Renal cortex interstitium (tissue), 11 donors: ENCODE measurements around the gene PTP4A1. TPM values are rescaled to one million over a fixed set of nuclear protein-coding genes. Genes with fewer than 3 reads are reported as not detected.

Experiments used
- DNase-seq, 11 donors: peaks; one replicate each; pipeline ENCODE4 v3.0.0-alpha.2; 2013; ENCODE audit warnings: low read depth in 9 of 11, low spot score in 4 of 11; ENCODE audit errors: extremely low read depth in 1 of 11
- polyA plus RNA-seq, 3 donors: library from polyadenylated mRNA; unstranded; fragments of 120-200 nt; gene quantifications; one replicate each; pipeline ENCODE4 v1.2.1, GENCODE V29; 2013; ENCODE audit not compliant: insufficient read length in 3 of 3

Gene PTP4A1
- polyA plus RNA-seq, 3 donors: 54.3 to 95.0 (median 64.4) TPM

DNA sequence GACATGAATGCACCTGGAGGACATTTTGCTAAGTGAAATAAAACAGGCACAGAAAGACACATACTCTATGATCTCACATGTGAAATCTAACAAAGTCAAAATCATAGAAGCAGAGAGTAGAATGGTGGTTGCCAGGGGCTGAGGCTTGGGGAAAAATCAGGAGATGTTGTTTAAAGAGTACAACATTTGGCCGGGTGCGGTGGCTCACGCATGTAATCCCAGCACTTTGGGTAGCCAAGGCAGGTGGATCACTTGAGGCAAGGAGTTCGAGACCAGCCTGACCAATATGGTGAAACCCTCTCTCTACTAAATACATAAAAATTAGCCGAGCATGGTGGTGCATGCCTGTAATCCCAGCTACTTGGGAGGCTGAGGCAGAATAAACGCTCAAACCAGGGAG is 26.0 kb upstream of the PTP4A1 start:
- no peak for DNase-seq

DNA sequence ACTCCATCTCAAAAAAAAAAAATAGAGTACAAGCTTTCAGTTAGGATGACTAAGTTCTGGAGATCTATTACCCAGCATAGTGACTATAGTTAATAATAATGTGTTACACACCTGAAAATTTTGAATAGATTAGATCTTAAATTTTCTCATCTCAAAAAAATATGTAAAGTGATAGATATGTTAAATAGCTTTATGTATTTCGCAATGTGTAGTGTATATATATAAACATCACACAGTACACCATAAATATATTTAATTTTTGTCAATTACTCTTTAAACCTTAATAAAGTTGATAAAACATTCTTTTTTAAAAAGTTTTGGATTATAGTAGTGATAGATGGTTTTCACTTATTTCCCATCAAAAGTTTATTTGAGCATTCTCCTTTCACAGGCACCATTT is 25.6 kb upstream of the PTP4A1 start:
- DNase-seq: no peak

- no peak for DNase-seq
These were observed 23.2 kb upstream of the PTP4A1 start for GRCh38 chr6:63549076-63549475.

GRCh38 chr6:63553208-63553607 is 19.1 kb upstream of the PTP4A1 start:
- DNase-seq: no peak

DNA sequence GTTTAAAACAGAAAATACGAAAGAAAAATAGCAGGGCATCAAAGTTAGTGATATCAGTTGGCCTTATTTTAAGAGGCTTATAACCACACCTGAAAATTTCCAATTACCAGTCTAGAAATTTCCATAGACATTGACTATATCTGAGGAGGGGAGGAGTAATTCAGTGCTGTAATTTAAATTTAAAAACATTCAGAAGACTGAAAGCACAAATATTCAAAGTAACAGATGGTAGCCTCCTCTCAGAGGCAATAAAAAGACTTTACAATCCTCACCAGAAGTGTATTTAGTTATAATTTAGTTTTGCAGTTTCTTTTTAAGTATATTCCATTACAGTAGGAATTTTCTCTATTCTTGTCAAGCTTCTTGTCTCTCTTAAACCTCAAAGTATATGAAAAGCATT is 18.4 kb upstream of the PTP4A1 start:
- DNase-seq: no peak

DNA sequence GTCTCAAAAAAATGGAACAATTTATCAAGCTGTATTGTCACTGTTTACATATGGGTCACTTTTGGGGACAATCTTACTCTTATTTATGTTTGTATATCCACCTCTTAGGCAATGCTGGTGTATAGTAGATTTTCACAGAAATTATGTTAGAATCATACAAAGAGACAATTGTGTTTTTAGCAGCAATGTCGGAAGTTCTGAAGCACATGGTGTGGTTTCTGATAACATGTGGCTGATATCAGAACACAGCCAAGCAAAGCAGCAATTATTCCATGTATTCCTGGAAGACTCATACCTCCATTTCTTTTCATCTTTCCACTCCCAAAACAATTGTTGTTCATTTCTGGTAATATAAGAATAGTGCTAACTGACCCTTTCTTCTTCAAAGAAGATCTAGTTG is 17.5 kb upstream of the PTP4A1 start:
- no peak for DNase-seq

DNA sequence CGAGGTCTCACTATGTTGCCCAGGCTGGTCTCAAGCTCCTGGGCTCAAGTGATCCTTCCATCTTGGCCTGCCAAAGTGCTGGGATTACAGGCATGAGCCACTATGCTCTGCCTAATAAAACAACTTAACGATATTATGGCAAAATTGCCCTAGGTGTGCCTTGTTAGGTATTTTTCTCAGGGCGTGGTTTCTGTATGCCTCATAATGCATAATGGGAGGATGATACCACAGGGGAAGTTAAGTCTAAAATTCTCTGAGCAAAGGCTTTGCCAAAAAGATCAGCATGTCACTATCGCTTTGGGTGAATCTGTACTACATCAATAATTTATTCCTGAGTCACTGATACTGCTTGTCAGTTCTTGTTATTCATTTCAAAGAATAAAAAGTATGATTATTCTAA is 15.9 kb upstream of the PTP4A1 start:
- DNase-seq: no peak

DNA sequence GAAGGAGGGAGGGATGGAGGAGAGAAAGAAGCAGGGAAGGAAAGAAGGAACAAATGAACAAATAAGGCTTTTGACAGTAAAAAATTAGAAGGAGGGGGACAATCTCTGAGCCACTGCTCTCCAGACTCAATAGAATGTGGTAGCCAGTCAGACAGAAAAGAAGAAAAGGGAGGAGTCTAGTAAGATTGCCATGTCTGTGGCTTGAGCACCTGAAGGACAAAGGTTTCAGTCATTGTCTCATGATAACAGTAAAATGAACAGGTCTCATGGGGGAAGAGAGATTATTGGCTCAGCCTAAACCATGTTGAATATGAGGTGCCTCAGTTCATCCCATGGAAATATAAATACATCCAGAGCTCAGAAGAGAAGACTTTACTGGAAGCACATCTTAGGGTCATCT is 14.0 kb upstream of the PTP4A1 start:
- no peak for DNase-seq

- no peak for DNase-seq
These were observed 11.4 kb upstream of the PTP4A1 start for GRCh38 chr6:63560801-63561287.

DNA sequence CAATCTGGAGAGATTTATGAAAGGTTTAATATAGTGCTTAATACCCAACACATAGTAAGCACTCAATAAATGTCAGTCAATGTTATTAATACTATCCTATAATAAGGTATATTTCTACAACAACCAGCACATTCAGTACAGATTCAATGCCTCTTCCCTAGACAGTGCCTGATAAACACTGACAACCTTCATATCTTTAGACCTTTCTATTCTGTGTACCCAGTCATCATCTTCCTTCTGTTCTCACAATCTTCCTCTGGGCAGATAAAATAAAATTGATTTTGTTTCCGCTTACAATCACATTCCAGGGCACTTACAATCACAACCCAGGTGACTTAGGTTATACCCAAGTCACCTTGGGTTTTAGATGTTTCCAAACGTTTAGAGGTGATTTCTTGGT is 11.0 kb upstream of the PTP4A1 start:
- DNase-seq: no peak

- DNase-seq: no peak
These were observed 9.0 kb upstream of the PTP4A1 start for GRCh38 chr6:63563235-63563634.

DNA sequence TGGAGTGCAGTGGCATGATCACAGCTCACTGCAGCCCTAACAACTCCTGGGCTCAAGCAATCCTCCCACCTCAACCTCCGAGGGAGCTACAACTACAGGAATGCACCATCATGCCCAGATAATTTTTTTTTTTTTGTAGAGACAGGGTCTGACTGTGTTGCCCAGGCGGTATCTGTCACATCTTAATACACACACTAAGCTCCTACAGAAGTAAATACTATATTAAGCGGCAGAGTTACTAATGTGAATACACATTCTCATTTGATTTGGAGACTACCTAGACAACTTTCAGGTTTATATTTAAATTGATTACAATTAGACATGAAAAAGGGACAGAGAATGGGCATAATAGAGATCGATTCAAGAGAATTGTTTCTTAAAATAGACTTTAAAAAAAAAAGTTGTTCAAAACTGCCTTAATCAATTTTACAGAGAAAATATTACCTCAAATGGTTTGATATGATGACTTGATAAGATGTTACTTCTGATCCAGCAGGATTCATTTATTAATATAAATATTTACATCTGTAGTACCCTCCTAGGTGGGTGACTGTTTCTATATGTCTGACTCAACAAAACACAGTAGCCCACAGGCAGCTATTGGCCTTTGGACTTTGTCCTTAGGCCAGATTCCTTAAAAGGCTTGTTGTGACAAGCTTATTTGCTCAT is 7.1 kb upstream of the PTP4A1 start:
- no peak for DNase-seq

GRCh38 chr6:63565727-63566596 is 6.3 kb upstream of the PTP4A1 start:
- no peak for DNase-seq

DNA sequence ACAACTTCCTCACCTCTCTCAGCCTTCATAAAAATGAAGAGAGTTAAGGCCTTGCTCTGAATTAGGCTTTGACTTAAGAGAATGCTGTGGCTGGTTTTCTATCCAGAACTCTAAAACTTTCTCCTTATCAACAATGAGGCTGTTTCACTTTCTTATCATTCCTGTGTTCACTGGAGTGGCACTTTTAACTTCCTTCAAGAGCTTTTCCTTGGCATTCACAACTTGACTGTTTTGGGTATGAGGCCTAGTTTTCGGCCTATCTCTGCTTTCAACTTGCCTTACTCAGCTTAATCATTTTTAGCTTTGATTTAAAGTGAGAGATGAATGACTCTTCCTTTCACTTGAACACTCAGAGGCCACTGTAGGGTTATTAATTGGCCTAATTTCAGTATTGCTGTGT is 4.3 kb upstream of the PTP4A1 start:
- DNase-seq: no peak

- peak in 4 of 11 donors; percentile 15 to 51 (median 29) for DNase-seq
These were observed 778 bp upstream of the PTP4A1 start for GRCh38 chr6:63571361-63572043.

- DNase-seq: peak in 1 of 11 donors; percentile 20
These were observed 431 bp downstream of the PTP4A1 start for GRCh38 chr6:63572747-63573075.

- peak in 10 of 11 donors; percentile 66 to 78 (median 70) for DNase-seq
These were observed 1.0 kb downstream of the PTP4A1 start for GRCh38 chr6:63573076-63573898.

- DNase-seq: peak in 6 of 11 donors; percentile 28 to 59 (median 38)
These were observed 1.7 kb downstream of the PTP4A1 start for GRCh38 chr6:63573899-63574553.

- DNase-seq: no peak
These were observed 2.2 kb downstream of the PTP4A1 start for GRCh38 chr6:63574554-63574900.
